T-helper 1 cell treated with Interleukin-12 subunit alpha and Interleukin-12 subunit beta and Interleukin-4 antibody, amounts not matched to agents 30 μg/mL and 1 μg/mL, for 36 hours (primary cell): ENCODE measurements around the gene RPL15.
A peak's percentile ranks its signal among the peaks of the same experiment; 100 is the strongest.
"Not testable (repeated sequence)": the region's sequence is repeated elsewhere in the genome, so short reads cannot be mapped to it uniquely, and the experiment has no call there.

Experiments used
- H3K27ac Mint-ChIP-seq: one replicate; pipeline ENCODE4 v1.8.0; 2021; ENCODE audit warnings: mild to moderate bottlenecking, mixed read lengths
- H3K27me3 Mint-ChIP-seq: one replicate; pipeline ENCODE4 v1.8.0; 2021; ENCODE audit warnings: low read depth, mixed read lengths
- H3K36me3 Mint-ChIP-seq: one replicate; pipeline ENCODE4 v1.8.0; 2021; ENCODE audit warnings: low read depth, mixed read lengths
- H3K4me1 Mint-ChIP-seq: one replicate; pipeline ENCODE4 v1.8.0; 2021; ENCODE audit warnings: low read depth, mixed read lengths
- H3K4me3 Mint-ChIP-seq: one replicate; pipeline ENCODE4 v1.8.0; 2021; ENCODE audit warnings: mild to moderate bottlenecking, moderate library complexity, mixed read lengths
- H3K9me3 Mint-ChIP-seq: one replicate; pipeline ENCODE4 v1.8.0; 2021; ENCODE audit warnings: mixed read lengths

Gene RPL15

DNA sequence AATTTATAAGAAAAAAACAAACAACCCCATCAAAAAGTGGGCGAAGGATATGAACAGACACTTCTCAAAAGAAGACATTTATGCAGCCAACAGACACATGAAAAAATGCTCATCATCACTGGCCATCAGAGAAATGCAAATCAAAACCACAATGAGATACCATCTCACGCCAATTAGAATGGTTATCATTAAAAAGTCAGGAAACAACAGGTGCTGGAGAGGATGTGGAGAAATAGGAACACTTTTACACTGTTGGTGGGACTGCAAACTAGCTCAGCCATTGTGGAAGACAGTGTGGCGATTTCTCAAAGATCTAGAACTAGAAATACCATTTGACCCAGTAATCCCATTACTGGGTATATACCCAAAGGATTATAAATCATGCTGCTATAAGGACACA, 4.6 kb upstream of the RPL15 start:
- H3K9me3 Mint-ChIP-seq, H3K27ac Mint-ChIP-seq, H3K4me3 Mint-ChIP-seq, H3K36me3 Mint-ChIP-seq: not testable (repeated sequence)
- Mint-ChIP-seq H3K27me3 (peaks cover 11% of the 10 kb centered on the region), H3K4me1 (peaks cover 15% of the 10 kb centered on the region)

DNA sequence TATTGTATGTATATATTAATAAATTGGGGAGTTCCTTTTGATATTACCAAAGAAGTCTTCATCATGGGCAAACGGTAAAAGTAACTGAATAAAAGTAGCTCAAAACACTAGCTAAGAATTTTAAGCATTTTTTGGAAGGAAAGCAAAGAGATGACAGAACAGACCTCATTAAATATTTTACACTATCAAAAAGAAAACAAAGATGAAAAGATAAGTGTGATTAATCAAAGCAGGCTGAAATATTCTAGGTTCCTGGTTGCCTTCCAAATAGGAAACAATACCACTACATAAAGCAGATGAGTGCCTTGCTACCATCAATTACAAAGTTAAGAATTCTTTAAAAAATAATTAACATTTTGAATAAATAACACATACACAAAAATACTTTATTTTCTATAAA, 3.8 kb upstream of the RPL15 start:
- H3K4me3 Mint-ChIP-seq, result no peak overlapping the region
- H3K36me3 Mint-ChIP-seq, result peaks cover 13% of the 10 kb centered on the region
- H3K9me3 Mint-ChIP-seq, result no peaks in the 10 kb centered on the region
- H3K4me1 Mint-ChIP-seq, result peaks cover 17% of the 10 kb centered on the region
- peaks cover 11% of the 10 kb centered on the region for H3K27me3 Mint-ChIP-seq
- no peak overlapping the region for H3K27ac Mint-ChIP-seq

DNA sequence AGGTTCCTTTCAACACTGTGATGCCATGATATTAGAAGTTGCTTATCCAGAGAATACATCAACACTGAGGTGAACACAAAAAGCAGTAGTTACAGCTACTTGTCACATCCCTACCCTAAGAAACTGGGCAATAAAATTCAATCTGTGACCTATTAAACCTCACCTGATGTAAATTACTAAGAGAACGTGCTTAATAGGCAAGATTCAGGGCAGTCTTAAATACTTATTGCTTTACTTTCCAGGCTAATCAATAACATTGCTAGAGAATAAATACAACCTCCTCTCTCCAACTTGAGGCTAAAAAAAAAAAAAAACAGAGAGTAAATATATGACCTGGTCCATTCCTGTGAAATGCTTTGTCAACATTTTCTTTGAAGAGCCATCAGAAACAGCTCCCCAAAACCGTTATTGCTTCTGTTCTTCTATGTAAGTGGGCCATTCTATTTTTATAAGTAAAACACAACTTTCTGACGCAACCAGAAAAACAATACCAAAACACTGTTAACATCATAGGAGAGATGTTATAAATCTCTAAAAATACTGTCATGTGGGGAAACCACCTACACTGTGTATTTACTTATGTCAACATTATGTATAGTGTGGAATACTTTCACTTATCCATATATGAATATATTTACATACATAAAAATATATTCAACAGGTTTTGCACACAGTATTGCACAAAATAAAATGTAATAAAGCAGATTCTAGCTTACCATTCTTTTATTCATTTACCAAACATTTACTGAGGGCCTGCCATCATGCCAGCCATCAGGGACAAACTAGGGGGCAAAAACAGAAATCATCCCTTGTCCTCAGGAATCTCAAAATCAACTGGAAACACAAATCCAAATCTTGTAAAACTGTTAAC, 2.8 kb upstream of the RPL15 start:
- peaks cover 23% of the 10 kb centered on the region for H3K36me3 Mint-ChIP-seq
- no peak overlapping the region for H3K27ac Mint-ChIP-seq
- no peak overlapping the region for H3K4me3 Mint-ChIP-seq
- peaks cover 11% of the 10 kb centered on the region for H3K27me3 Mint-ChIP-seq
- no peaks in the 10 kb centered on the region for H3K9me3 Mint-ChIP-seq
- H3K4me1 Mint-ChIP-seq, result peaks cover 25% of the 10 kb centered on the region

DNA sequence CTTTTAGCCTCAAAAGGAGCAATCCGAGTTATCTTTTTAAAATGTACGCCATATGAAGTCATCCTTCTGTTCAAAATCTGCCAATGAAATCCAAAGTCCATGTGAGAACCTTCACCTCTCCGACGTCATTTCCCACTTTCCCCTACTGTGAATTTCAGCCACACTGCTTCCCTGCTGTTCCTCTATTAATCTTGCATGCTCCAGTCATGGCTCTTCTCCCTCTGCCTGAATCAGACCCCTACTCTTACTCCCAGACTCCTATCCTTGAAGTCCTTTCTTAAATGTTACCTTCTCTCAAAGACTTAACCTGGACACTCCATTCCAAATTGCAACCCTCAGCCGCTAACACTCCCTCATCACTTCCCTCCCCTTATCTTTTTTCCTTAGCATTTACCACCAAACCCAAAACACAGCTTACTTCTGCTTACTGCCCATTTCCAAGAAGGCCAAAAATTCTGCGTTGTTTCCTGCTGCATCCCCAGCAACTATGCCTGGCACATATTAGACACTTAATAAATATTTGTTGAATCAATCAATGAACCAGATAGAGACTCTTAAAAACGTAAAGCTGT, 1.3 kb upstream of the RPL15 start:
- peak overlapping the region; percentile 97 for H3K4me3 Mint-ChIP-seq
- H3K36me3 Mint-ChIP-seq, result peaks cover 37% of the 10 kb centered on the region
- H3K27me3 Mint-ChIP-seq, result peaks cover 11% of the 10 kb centered on the region
- H3K4me1 Mint-ChIP-seq, result peaks cover 30% of the 10 kb centered on the region
- H3K9me3 Mint-ChIP-seq, result no peaks in the 10 kb centered on the region
- H3K27ac Mint-ChIP-seq, result no peak overlapping the region

DNA sequence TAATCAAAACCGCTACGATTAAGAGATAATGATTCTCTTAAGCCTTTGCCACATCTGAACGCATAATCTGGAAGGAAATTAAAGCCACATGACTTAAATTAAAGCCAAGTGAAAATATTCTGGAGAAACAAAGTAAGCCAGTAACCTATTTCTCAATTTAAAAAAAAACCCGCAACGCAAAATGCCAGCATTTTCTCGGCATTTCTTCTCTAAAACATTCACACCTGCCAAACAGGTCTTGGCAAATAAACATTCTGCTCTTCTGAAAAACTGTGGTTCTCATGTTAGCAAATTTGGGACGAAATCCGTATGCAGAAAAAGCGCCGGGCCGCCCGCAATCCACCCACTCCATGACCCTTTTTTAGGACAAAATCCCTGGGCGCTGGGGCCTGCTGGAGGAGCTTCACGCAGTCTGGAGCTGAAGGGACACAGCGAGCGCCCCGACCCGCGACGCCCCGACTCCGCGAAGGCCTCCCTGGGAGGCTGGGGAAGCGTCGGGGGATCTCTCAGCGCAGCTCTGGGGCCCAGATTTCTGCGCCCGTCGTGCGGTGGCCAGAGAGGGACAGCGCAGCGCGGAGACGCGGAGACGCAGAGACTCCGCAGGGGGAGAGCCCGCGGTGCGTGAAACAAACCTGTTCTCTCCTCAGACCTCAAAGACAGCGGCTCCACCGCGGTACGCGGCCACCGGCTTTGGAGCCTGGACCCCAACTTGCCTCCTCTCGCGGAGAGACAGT, 613 bp upstream of the RPL15 start:
- Mint-ChIP-seq H3K27ac (peak overlapping the region; percentile 96), H3K27me3 (peaks cover 11% of the 10 kb centered on the region), H3K36me3 (peaks cover 43% of the 10 kb centered on the region), H3K9me3 (no peaks in the 10 kb centered on the region), H3K4me1 (peaks cover 30% of the 10 kb centered on the region), H3K4me3 (peak overlapping the region; percentile 97)

DNA sequence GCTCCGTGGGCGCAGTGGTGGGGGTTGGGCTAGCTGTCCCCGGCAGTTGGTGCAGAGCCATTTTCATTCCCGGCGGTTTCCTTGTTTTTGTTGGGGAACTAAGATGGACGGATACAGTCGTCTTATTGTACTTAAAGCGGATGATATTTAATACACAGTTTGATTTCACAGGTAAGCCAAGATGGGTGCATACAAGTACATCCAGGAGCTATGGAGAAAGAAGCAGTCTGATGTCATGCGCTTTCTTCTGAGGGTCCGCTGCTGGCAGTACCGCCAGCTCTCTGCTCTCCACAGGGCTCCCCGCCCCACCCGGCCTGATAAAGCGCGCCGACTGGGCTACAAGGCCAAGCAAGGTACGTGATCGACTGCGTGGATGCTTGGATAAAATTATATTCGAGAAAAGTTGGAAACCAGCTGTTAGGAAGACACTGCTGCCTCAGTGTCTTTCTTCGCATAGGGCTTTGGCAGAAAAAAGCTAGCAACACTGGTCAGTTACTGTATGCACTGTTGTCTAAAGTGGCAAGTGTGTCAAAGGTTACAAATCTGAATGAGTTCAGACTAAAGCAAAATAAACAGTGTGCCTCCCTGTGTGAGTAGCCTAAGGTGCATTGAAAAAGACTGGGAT, 859 bp downstream of the RPL15 start:
- Mint-ChIP-seq H3K27ac (peak overlapping the region; percentile 96), H3K36me3 (peaks cover 47% of the 10 kb centered on the region), H3K4me3 (peak overlapping the region; percentile 97), H3K27me3 (peaks cover 11% of the 10 kb centered on the region), H3K4me1 (peaks cover 30% of the 10 kb centered on the region)
- H3K9me3 Mint-ChIP-seq, result not testable (repeated sequence)

DNA sequence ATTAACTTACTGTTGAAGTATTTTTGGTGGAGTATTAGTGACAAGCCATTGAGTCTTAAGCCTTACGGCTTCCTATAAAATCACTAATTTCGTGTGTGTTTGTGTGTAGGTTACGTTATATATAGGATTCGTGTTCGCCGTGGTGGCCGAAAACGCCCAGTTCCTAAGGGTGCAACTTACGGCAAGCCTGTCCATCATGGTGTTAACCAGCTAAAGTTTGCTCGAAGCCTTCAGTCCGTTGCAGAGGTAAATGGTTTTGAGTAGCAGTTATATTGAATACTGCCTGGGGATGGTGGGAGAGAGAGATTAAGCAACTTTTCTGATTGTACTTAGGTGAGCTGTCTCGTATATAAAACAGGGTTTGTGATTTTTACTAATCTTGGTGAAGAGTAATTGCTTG, 1.4 kb downstream of the RPL15 start:
- Mint-ChIP-seq H3K27ac (peak overlapping the region; percentile 96), H3K4me1 (peaks cover 30% of the 10 kb centered on the region), H3K4me3 (peak overlapping the region; percentile 97), H3K27me3 (peaks cover 11% of the 10 kb centered on the region), H3K36me3 (peaks cover 47% of the 10 kb centered on the region)
- not testable (repeated sequence) for H3K9me3 Mint-ChIP-seq

DNA sequence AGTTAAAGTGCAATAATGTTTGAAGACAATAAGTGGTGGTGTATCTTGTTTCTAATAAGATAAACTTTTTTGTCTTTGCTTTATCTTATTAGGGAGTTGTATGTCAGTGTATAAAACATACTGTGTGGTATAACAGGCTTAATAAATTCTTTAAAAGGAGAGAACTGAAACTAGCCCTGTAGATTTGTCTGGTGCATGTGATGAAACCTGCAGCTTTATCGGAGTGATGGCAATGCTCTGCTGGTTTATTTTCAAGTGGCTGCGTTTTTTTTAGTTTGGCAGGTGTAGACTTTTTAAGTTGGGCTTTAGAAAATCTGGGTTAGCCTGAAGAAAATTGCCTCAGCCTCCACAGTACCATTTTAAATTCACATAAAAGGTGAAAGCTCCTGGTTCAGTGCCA, 2.7 kb downstream of the RPL15 start:
- H3K36me3 Mint-ChIP-seq, result peaks cover 47% of the 10 kb centered on the region
- H3K4me1 Mint-ChIP-seq, result peaks cover 28% of the 10 kb centered on the region
- H3K4me3 Mint-ChIP-seq, result no peak overlapping the region
- H3K9me3 Mint-ChIP-seq, result no peaks in the 10 kb centered on the region
- H3K27ac Mint-ChIP-seq, result no peak overlapping the region
- H3K27me3 Mint-ChIP-seq, result peaks cover 11% of the 10 kb centered on the region

DNA sequence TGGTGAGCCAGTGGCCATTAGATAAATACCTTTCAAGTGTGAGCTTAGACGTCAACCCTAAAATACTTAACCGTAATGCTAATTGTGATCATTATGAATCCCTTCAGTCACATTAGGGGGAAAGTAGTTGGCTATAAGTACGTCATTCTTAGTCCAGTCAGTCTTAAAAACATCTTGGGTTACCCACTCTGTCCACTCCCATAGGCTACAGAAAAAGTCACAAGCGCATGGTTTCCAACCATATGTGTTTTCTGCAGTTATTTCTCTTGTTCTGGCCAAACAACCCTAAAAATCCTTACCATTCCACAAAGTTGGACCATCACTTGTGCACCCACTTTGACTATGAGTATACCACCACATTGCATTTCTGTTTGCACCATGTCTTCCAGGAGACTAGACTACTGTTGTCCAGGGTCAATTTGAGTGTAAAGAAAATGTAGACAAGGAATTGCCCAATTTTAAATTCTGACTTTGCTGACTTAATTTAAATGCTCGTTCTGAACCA, 3.3 kb downstream of the RPL15 start:
- H3K4me1 Mint-ChIP-seq, result peaks cover 26% of the 10 kb centered on the region
- H3K36me3 Mint-ChIP-seq, result peaks cover 47% of the 10 kb centered on the region
- H3K27me3 Mint-ChIP-seq, result peaks cover 11% of the 10 kb centered on the region
- H3K4me3 Mint-ChIP-seq, result no peak overlapping the region
- no peak overlapping the region for H3K27ac Mint-ChIP-seq
- H3K9me3 Mint-ChIP-seq, result no peaks in the 10 kb centered on the region

DNA sequence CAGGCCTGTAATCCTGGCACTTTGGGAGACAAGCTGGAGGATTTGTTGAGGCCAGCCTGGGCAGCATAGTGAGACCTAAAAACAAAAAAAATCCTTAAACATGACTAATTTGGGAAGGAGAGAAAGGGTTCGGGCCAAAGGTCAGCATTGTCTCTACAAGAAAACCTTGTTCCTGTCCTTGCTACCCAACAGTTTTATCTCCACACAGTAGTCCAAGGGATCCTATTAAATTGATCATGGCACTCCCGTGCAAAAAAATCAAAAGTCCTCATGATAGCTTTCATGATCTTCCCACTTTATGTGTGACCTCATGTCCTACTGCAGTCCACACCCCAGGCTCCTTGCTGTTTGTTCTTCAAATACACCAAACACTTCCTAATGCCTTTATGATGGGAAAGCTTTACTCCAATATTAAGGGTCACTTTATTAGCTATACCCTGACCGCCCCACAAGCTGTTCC, 4.2 kb downstream of the RPL15 start:
- Mint-ChIP-seq H3K4me1 (peaks cover 18% of the 10 kb centered on the region), H3K36me3 (peaks cover 47% of the 10 kb centered on the region), H3K27ac (no peak overlapping the region), H3K9me3 (no peaks in the 10 kb centered on the region), H3K4me3 (no peak overlapping the region), H3K27me3 (peaks cover 3% of the 10 kb centered on the region)

DNA sequence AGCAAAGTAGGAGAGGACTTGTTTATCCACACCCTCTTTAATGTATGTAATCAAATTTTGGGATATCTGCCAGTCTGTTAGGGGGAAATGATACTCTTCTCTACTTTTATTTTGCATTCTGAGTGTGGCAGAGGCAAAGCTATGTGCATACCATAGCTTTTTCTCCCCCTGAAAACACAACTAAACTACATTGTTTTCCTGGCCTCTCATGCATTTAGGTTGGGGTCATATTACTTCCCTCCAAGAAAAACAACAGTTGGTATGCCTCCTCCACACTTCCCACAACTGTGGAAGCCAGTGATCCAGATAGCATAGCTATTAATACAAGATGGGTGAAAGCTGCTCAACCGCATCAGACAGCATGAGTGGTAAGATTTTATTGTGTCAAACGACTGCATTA, 6.9 kb downstream of the RPL15 start:
- H3K36me3 Mint-ChIP-seq, result peaks cover 27% of the 10 kb centered on the region

DNA sequence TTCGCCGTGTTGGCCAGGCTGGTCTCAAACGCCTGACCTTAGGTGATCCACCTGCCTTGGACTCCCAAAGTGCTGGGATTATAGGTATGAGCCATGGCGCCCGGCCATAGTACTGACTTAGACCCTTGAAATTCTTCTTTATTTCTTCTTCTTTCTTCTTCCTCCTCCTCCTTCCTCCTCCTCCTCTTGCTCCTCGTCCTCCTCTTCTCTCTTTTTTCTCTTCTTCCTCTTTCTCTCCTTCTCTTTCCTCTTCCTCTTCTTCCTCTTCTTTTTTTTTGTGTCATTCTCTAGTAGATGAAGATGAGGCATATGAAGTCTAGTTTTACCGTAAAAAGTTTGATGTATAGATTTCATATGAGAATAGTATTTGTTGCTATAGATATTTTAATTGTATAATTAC, 9.3 kb downstream of the RPL15 start:
- Mint-ChIP-seq H3K36me3 (peaks cover 5% of the 10 kb centered on the region), H3K4me3 (no peak overlapping the region), H3K4me1 (peaks cover 1% of the 10 kb centered on the region), H3K27ac (no peak overlapping the region), H3K27me3 (peaks cover 12% of the 10 kb centered on the region), H3K9me3 (no peaks in the 10 kb centered on the region)

More for the DNA sequence above, 6.9 kb downstream of the RPL15 start:
- peaks cover 9% of the 10 kb centered on the region for H3K4me1 Mint-ChIP-seq
- no peak overlapping the region for H3K27ac Mint-ChIP-seq
- H3K9me3 Mint-ChIP-seq, result no peaks in the 10 kb centered on the region
- H3K27me3 Mint-ChIP-seq, result peaks cover 7% of the 10 kb centered on the region
- H3K4me3 Mint-ChIP-seq, result no peak overlapping the region

DNA sequence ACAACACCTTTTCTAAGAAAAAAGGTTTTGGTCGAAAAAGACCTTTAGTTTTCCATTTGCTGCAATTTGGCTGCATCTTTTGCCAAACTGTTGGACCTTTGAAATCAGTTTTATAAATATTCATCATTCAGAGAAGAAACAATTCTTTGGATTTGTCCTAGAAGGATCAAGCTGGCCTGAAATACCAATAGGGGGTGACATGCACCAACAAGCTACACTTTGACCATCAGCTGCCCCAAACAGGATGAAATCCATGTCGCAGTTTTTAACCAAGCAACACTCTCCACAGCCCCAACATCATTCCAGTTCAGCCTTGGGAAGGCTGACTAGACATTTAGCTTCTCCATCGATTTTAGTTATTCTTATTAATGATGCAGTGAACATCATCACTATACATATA, 9.8 kb downstream of the RPL15 start:
- no peaks in the 10 kb centered on the region for H3K9me3 Mint-ChIP-seq
- H3K4me3 Mint-ChIP-seq, result no peak overlapping the region
- no peak overlapping the region for H3K27ac Mint-ChIP-seq
- peaks cover 16% of the 10 kb centered on the region for H3K27me3 Mint-ChIP-seq
- H3K36me3 Mint-ChIP-seq, result peaks cover 3% of the 10 kb centered on the region
- peaks cover 1% of the 10 kb centered on the region for H3K4me1 Mint-ChIP-seq

DNA sequence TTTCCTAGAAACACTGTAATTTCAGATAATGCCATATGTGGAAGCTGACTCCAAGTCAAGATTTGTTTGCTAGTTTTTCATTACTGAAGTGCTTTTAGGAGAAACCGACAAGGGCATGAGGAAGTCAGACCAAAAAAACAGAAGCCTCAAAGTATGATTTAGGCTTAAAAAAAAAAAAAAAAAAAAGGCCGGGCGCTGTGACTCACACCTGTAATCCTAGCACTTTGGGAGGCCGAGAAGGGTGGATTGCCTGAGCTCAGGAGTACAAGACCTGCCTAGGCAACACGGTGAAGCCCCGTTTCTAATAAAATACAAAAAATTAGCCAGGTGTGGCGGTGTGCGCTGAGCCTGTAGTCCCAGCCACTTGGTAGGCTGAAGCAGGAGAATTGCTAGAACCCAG, 11.6 kb downstream of the RPL15 start:
- Mint-ChIP-seq H3K27ac (no peak overlapping the region), H3K4me3 (no peak overlapping the region), H3K4me1 (peaks cover 1% of the 10 kb centered on the region), H3K36me3 (no peaks in the 10 kb centered on the region), H3K9me3 (no peaks in the 10 kb centered on the region), H3K27me3 (peaks cover 16% of the 10 kb centered on the region)
